ENCODE data around the gene CCDC196. TPM values are rescaled to one million over a fixed set of nuclear protein-coding genes. Genes with fewer than 3 reads are reported as not detected.

Gene CCDC196, protein sequence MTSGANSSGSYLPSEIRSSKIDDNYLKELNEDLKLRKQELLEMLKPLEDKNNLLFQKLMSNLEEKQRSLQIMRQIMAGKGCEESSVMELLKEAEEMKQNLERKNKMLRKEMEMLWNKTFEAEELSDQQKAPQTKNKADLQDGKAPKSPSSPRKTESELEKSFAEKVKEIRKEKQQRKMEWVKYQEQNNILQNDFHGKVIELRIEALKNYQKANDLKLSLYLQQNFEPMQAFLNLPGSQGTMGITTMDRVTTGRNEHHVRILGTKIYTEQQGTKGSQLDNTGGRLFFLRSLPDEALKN
- not detected for total RNA-seq
- polyA plus RNA-seq = not detected
- total RNA-seq = not detected

DNA sequence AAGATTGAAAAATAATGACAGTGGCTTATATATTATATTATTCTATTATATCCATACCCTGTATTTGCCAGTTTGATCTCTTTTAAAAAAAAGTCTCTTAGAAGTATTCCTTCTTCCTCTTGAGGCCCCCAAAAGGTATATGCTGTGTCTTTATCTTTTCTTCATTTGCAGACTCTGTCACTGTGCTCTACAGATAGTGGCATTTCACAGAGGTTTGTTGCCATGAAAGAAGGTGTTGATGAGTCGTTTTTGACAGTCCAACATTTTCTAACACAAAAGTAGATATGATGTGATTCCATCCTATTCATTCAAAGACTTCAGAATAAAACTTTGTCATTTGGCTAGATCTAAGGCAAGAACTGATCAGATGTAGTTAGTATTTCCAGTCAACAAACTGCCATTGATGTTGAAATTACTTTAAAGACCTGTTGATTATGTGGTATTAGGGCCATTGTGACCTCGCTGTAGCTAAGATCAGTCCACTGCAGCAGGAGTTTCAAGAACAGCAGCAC lies at the start of gene CCDC196:
TSS of gene CCDC196 (plus strand) at position 462 of the 512 bp plus-strand sequence. CDS start 132 bp downstream, outside the sequence.
- intact Hi-C loops (cut with micrococcal nuclease) = no loop called here
- Histone ChIP-seq H3K4me1 (ENCODE audit: control insufficient read depth in 2 of 2, insufficient read depth in 2 of 2, low read length in 2 of 2) (no peaks in the 10 kb centered on the region), H3K27me3 (ENCODE audit: control insufficient read depth in 2 of 2, insufficient read depth in 2 of 2, low read length in 2 of 2) (no peaks in the 10 kb centered on the region), H3K4me3 (ENCODE audit: low read length) (no peak within 1 kb of the TSS), H3K9me3 (ENCODE audit: control insufficient read depth in 2 of 3, low read length in 3 of 3) (no peaks in the 10 kb centered on the region), H3K36me3 (ENCODE audit: control insufficient read depth in 2 of 3, insufficient read depth in 3 of 3, low read length in 3 of 3) (no peaks in the 10 kb centered on the region), H3K27ac (ENCODE audit: low read depth, low read length) (no peak within 1 kb of the TSS)
- no peaks in the 10 kb centered on the region for H3K9me3 Mint-ChIP-seq
- DNase-seq (no peak), ATAC-seq (no peak)
- POLR2A ChIA-PET = interaction anchor here (0.6 kb wide), 1 partner anchor 11 kb away, joined by 14 read pairs; no protein-coding TSS in a partner anchor
- CTCF ChIA-PET = no interaction called here
- peaks cover 0 to 26% (median 0%) of the 10 kb centered on the region in 5 donors for H3K36me3 Mint-ChIP-seq
- H3K4me3 Mint-ChIP-seq = no peak within 1 kb of the TSS
- H3K27ac Mint-ChIP-seq = no peak within 1 kb of the TSS
- no peaks in the 10 kb centered on the region for H3K27me3 Mint-ChIP-seq
- no peaks in the 10 kb centered on the region for H3K4me1 Mint-ChIP-seq

DNA sequence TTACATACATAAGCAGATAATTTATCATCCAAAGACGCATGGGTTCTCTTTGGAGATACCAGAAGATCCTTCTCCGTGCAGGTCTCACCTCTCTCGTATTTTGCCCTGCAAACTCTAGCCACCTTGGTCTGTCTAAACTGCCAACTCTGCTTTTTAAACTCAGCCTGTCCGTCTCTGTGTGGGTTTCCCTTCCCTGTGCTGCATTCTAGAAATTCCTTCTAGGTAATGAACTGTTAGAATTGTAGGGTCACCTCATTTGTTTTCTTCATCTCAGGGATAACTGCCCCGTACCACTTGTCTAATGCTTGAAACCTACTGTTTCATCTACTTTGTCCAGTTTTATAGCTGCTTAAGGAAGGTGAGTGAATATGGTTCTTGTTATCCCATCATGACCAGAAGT lies 45.4 kb upstream of the CCDC196 start:
- Mint-ChIP-seq H3K36me3 (peaks cover 0 to 15% (median 7%) of the 10 kb centered on the region in 5 donors), H3K27me3 (peaks cover 0 to 3% (median 0%) of the 10 kb centered on the region in 5 donors), H3K9me3 (peaks cover 9 to 39% (median 22%) of the 10 kb centered on the region in 11 donors), H3K4me3 (no peak overlapping the region), H3K4me1 (no peaks in the 10 kb centered on the region), H3K27ac (no peak overlapping the region)
- Histone ChIP-seq H3K27ac (ENCODE audit: low read depth, low read length) (no peak overlapping the region), H3K9me3 (ENCODE audit: control insufficient read depth in 2 of 3, low read length in 3 of 3) (peaks cover 0 to 6% (median 0%) of the 10 kb centered on the region in 3 experiments), H3K4me1 (ENCODE audit: control insufficient read depth in 2 of 2, insufficient read depth in 2 of 2, low read length in 2 of 2) (no peaks in the 10 kb centered on the region), H3K36me3 (ENCODE audit: control insufficient read depth in 2 of 3, insufficient read depth in 3 of 3, low read length in 3 of 3) (no peaks in the 10 kb centered on the region), H3K27me3 (ENCODE audit: control insufficient read depth in 2 of 2, insufficient read depth in 2 of 2, low read length in 2 of 2) (no peaks in the 10 kb centered on the region), H3K4me3 (ENCODE audit: low read length) (no peak overlapping the region)
- no peak for DNase-seq
- CTCF ChIA-PET = no interaction called here
- POLR2A ChIA-PET = no interaction called here
- ATAC-seq = no peak
- intact Hi-C loops (cut with micrococcal nuclease) = no loop called here

DNA sequence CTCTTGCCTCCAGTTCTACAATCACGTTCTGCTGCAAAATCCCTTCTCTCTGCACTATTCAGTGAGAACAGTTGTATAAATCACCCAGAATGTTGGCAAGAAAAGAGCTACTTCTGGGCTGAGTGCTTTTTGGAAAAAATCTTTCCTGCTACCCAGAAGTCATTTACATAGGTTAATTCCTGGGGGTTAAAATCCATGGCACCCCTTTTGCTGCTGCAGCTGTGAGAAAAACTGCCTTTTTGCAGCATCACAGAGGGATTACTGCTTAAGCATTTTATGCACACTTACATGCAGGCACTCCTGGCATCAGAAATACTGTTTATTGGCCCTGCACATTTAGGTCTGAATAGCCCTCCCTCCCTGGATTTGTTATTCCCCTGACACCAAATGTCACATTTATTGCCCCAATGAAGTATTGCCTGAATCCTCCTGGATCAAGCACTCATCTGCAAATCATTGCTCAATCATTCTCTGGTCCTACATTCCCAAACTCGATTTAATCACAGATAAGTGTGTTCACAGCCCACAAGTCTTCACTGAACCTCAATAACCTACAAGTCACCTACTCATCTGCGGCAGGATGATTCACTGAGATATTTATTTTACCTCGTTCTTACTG lies 43.1 kb upstream of the CCDC196 start:
- Mint-ChIP-seq H3K4me3 (no peak overlapping the region), H3K27me3 (no peaks in the 10 kb centered on the region), H3K4me1 (no peaks in the 10 kb centered on the region), H3K9me3 (peaks cover 7 to 32% (median 20%) of the 10 kb centered on the region in 11 donors), H3K27ac (no peak overlapping the region), H3K36me3 (peaks cover 0 to 15% (median 8%) of the 10 kb centered on the region in 5 donors)
- Histone ChIP-seq H3K4me3 (ENCODE audit: low read length) (no peak overlapping the region), H3K9me3 (ENCODE audit: control insufficient read depth in 2 of 3, low read length in 3 of 3) (peaks cover 0 to 6% (median 0%) of the 10 kb centered on the region in 3 experiments), H3K36me3 (ENCODE audit: control insufficient read depth in 2 of 3, insufficient read depth in 3 of 3, low read length in 3 of 3) (no peaks in the 10 kb centered on the region), H3K27ac (ENCODE audit: low read depth, low read length) (no peak overlapping the region), H3K4me1 (ENCODE audit: control insufficient read depth in 2 of 2, insufficient read depth in 2 of 2, low read length in 2 of 2) (no peaks in the 10 kb centered on the region), H3K27me3 (ENCODE audit: control insufficient read depth in 2 of 2, insufficient read depth in 2 of 2, low read length in 2 of 2) (no peaks in the 10 kb centered on the region)
- no peak for ATAC-seq
- intact Hi-C loops (cut with micrococcal nuclease) = no loop called here
- CTCF ChIA-PET = no interaction called here
- no peak for DNase-seq
- POLR2A ChIA-PET = no interaction called here

DNA sequence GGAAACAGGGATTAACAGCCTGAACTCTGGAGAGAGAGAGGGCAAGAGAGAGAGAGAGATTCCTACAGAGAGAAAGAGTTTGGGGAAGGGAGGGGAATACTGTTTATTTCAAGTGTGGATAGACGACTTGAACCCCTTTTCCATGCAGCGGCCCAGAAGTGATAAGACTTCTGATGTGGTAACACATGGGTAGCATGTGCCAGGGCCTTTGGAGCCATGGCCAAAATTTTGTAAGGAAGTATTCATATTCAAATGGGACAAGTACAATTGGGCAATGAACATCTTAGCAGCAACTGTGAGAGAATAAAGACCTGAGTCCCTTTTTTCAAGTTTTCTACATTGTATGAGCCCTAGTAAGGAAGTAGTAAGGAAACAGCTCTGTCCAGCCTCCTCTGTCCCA lies 42.4 kb upstream of the CCDC196 start:
- ATAC-seq = no peak
- no peak for DNase-seq

DNA sequence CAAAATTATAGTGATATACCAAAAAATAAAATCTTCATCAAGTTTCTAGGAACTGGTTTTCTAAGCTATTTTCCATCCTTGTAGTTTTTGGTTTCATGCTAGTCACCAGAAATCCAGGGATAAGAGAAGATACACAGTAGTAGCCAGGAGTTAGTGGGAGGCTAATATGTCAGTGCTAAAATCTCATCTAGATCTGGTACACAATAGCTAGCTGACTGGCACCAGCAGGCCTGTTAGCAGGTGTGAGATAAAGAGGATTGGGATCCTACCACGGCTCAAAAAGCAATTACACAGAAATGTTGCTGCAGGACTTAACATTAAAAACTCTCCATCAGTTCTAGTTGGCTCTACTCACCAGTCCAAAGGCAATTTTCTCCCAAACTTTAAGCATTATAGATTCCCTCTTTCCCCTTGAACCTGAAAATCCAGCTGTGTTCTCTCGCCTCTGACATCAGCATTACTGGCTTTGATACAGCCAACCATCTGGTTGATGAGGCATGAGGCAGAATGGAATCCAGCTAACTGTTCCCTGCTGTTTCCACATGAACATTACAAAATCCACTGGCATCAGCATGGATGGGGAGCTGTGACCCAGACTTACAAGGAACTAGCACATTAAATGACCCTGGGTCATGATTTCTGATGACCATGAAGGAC lies 41.8 kb upstream of the CCDC196 start:
- Histone ChIP-seq H3K27ac (ENCODE audit: low read depth, low read length) (no peak overlapping the region), H3K4me3 (ENCODE audit: low read length) (no peak overlapping the region), H3K36me3 (ENCODE audit: control insufficient read depth in 2 of 3, insufficient read depth in 3 of 3, low read length in 3 of 3) (no peaks in the 10 kb centered on the region), H3K9me3 (ENCODE audit: control insufficient read depth in 2 of 3, low read length in 3 of 3) (peaks cover 0 to 6% (median 0%) of the 10 kb centered on the region in 3 experiments), H3K27me3 (ENCODE audit: control insufficient read depth in 2 of 2, insufficient read depth in 2 of 2, low read length in 2 of 2) (no peaks in the 10 kb centered on the region), H3K4me1 (ENCODE audit: control insufficient read depth in 2 of 2, insufficient read depth in 2 of 2, low read length in 2 of 2) (no peaks in the 10 kb centered on the region)
- no peaks in the 10 kb centered on the region for H3K4me1 Mint-ChIP-seq
- H3K36me3 Mint-ChIP-seq = peaks cover 0 to 15% (median 8%) of the 10 kb centered on the region in 5 donors
- ChIA-PET POLR2A (no interaction called here), CTCF (no interaction called here)
- H3K27me3 Mint-ChIP-seq = no peaks in the 10 kb centered on the region
- peaks cover 4 to 22% (median 15%) of the 10 kb centered on the region in 11 donors for H3K9me3 Mint-ChIP-seq
- DNase-seq (no peak), ATAC-seq (no peak)
- intact Hi-C loops (cut with micrococcal nuclease) = no loop called here
- H3K27ac Mint-ChIP-seq = no peak overlapping the region
- no peak overlapping the region for H3K4me3 Mint-ChIP-seq

More for the DNA sequence above, 42.4 kb upstream of the CCDC196 start:
- Mint-ChIP-seq H3K27me3 (no peaks in the 10 kb centered on the region), H3K36me3 (peaks cover 0 to 15% (median 8%) of the 10 kb centered on the region in 5 donors), H3K4me3 (no peak overlapping the region), H3K27ac (no peak overlapping the region), H3K9me3 (peaks cover 5 to 27% (median 17%) of the 10 kb centered on the region in 11 donors), H3K4me1 (no peaks in the 10 kb centered on the region)
- Histone ChIP-seq H3K9me3 (ENCODE audit: control insufficient read depth in 2 of 3, low read length in 3 of 3) (peaks cover 0 to 6% (median 0%) of the 10 kb centered on the region in 3 experiments), H3K27me3 (ENCODE audit: control insufficient read depth in 2 of 2, insufficient read depth in 2 of 2, low read length in 2 of 2) (no peaks in the 10 kb centered on the region), H3K36me3 (ENCODE audit: control insufficient read depth in 2 of 3, insufficient read depth in 3 of 3, low read length in 3 of 3) (no peaks in the 10 kb centered on the region), H3K27ac (ENCODE audit: low read depth, low read length) (no peak overlapping the region), H3K4me3 (ENCODE audit: low read length) (no peak overlapping the region), H3K4me1 (ENCODE audit: control insufficient read depth in 2 of 2, insufficient read depth in 2 of 2, low read length in 2 of 2) (no peaks in the 10 kb centered on the region)
- ChIA-PET POLR2A (no interaction called here), CTCF (no interaction called here)
- intact Hi-C loops (cut with micrococcal nuclease) = no loop called here

DNA sequence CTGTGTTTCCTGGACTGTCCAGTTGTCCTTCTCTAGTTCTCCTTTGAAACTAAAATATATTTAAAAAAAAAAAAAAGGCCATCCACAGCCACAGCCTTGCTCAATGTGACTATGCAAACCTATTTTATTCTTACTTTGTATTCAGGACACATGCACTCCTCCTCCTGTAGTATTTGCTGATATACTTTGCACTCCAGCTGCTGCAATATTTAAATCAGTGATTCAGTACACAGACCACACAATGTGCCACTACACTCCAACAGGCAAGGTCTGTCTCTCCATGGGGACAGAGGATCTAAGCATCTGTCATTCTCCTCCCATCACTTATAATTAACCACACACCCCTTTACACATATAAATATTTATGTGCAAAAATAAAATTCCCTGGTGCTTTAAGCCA lies 40.2 kb upstream of the CCDC196 start:
- POLR2A ChIA-PET = no interaction called here
- H3K36me3 Mint-ChIP-seq = peaks cover 0 to 10% (median 4%) of the 10 kb centered on the region in 5 donors
- ATAC-seq (no peak), DNase-seq (no peak)
- H3K27me3 Mint-ChIP-seq = no peaks in the 10 kb centered on the region
- Histone ChIP-seq H3K4me1 (ENCODE audit: control insufficient read depth in 2 of 2, insufficient read depth in 2 of 2, low read length in 2 of 2) (no peaks in the 10 kb centered on the region), H3K27ac (ENCODE audit: low read depth, low read length) (no peak overlapping the region), H3K27me3 (ENCODE audit: control insufficient read depth in 2 of 2, insufficient read depth in 2 of 2, low read length in 2 of 2) (no peaks in the 10 kb centered on the region), H3K9me3 (ENCODE audit: control insufficient read depth in 2 of 3, low read length in 3 of 3) (no peaks in the 10 kb centered on the region), H3K36me3 (ENCODE audit: control insufficient read depth in 2 of 3, insufficient read depth in 3 of 3, low read length in 3 of 3) (no peaks in the 10 kb centered on the region), H3K4me3 (ENCODE audit: low read length) (no peak overlapping the region)
- intact Hi-C loops (cut with micrococcal nuclease) = no loop called here
- H3K27ac Mint-ChIP-seq = no peak overlapping the region
- CTCF ChIA-PET = no interaction called here
- no peaks in the 10 kb centered on the region for H3K4me1 Mint-ChIP-seq
- no peak overlapping the region for H3K4me3 Mint-ChIP-seq
- H3K9me3 Mint-ChIP-seq = peaks cover 0 to 7% (median 1%) of the 10 kb centered on the region in 11 donors

All from naive thymus-derived CD4-positive, alpha-beta T cell (primary cell).